Measurements from ENCODE around the gene SLC45A3. TPM values are rescaled to one million over a fixed set of nuclear protein-coding genes. Genes with fewer than 3 reads are reported as not detected.

The SLC45A3 gene
- total RNA-seq, 1 donor from 2014 or later = 0.25 TPM

GRCh38 chr1:205669341-205670149, 10.8 kb downstream of the SLC45A3 start:
- Histone ChIP-seq H3K27me3 (no peaks in the 10 kb centered on the region), H3K36me3 (no peaks in the 10 kb centered on the region), H3K4me1 (peaks cover 16% of the 10 kb centered on the region), H3K4me3 (no peak overlapping the region), H3K27ac (no peak overlapping the region), H3K9me3 (no peaks in the 10 kb centered on the region)
- TF ChIP-seq POLR2A (IDR thresholded peaks at IDR 0.05) (no peak), CTCF (IDR thresholded peaks at IDR 0.05) (no peak), POLR2AphosphoS5 (IDR thresholded peaks at IDR 0.05; ENCODE audit: insufficient read depth in 1 of 2, low read depth in 1 of 2) (no peak)
- intact Hi-C loops (cut with DNase I) = no loop called here
- no peak for DNase-seq (ENCODE audit: extremely low spot score in 2 of 2)

- Histone ChIP-seq H3K27ac (no peak overlapping the region), H3K4me1 (peaks cover 16% of the 10 kb centered on the region), H3K27me3 (no peaks in the 10 kb centered on the region), H3K4me3 (no peak overlapping the region), H3K9me3 (no peaks in the 10 kb centered on the region), H3K36me3 (no peaks in the 10 kb centered on the region)
- DNase-seq (ENCODE audit: extremely low spot score in 2 of 2) = no peak
- no peak for TF ChIP-seq POLR2A (IDR thresholded peaks at IDR 0.05)
- no peak for TF ChIP-seq POLR2AphosphoS5 (IDR thresholded peaks at IDR 0.05; ENCODE audit: insufficient read depth in 1 of 2, low read depth in 1 of 2)
- TF ChIP-seq CTCF (IDR thresholded peaks at IDR 0.05) = no peak
- intact Hi-C loops (cut with DNase I) = no loop called here
Measured at GRCh38 chr1:205668951-205669340, 11.4 kb downstream of the SLC45A3 start.

GRCh38 chr1:205667909-205668643, 12.2 kb downstream of the SLC45A3 start:
- no peak overlapping the region for H3K27ac ChIP-seq
- no peaks in the 10 kb centered on the region for H3K36me3 ChIP-seq
- no peak for DNase-seq (ENCODE audit: extremely low spot score in 2 of 2)
- no peak for TF ChIP-seq POLR2A (IDR thresholded peaks at IDR 0.05)
- TF ChIP-seq POLR2AphosphoS5 (IDR thresholded peaks at IDR 0.05; ENCODE audit: insufficient read depth in 1 of 2, low read depth in 1 of 2) = no peak
- no peak for TF ChIP-seq CTCF (IDR thresholded peaks at IDR 0.05)
- intact Hi-C loops (cut with DNase I) = no loop called here
- peaks cover 16% of the 10 kb centered on the region for H3K4me1 ChIP-seq
- H3K9me3 ChIP-seq = no peaks in the 10 kb centered on the region
- no peaks in the 10 kb centered on the region for H3K27me3 ChIP-seq
- H3K4me3 ChIP-seq = no peak overlapping the region

- no peaks in the 10 kb centered on the region for H3K9me3 ChIP-seq
- intact Hi-C loops (cut with DNase I) = no loop called here
- H3K4me1 ChIP-seq = peaks cover 16% of the 10 kb centered on the region
- H3K27ac ChIP-seq = no peak overlapping the region
- no peak overlapping the region for H3K4me3 ChIP-seq
- H3K27me3 ChIP-seq = no peaks in the 10 kb centered on the region
- TF ChIP-seq CTCF (IDR thresholded peaks at IDR 0.05) = no peak
- TF ChIP-seq POLR2AphosphoS5 (IDR thresholded peaks at IDR 0.05; ENCODE audit: insufficient read depth in 1 of 2, low read depth in 1 of 2) = no peak
- TF ChIP-seq POLR2A (IDR thresholded peaks at IDR 0.05) = no peak
- H3K36me3 ChIP-seq = no peaks in the 10 kb centered on the region
- no peak for DNase-seq (ENCODE audit: extremely low spot score in 2 of 2)
Measured at GRCh38 chr1:205666372-205667166, 13.7 kb downstream of the SLC45A3 start.
